Head of caudate nucleus (tissue), 42 donors: ENCODE results near the gene PCDHB14.
A peak's percentile ranks its signal among the peaks of the same experiment; 100 is the strongest.
"Not testable (repeated sequence)": the region's sequence is repeated elsewhere in the genome, so short reads cannot be mapped to it uniquely, and the experiment has no call there.

Experiments used
- DNase-seq, 42 donors: peaks; one replicate each; pipeline versions ENCODE4 v3.0.0 to v3.0.0-alpha.2; 2020 to 2021; ENCODE audit warnings: mixed read lengths in 7 of 42
- intact Hi-C: fragments of 100-400 bp; cut with DNase I; formaldehyde crosslinking; loops from one replicate; pipeline ENCODE4 v1.15.0; 2022

Gene PCDHB14

DNA sequence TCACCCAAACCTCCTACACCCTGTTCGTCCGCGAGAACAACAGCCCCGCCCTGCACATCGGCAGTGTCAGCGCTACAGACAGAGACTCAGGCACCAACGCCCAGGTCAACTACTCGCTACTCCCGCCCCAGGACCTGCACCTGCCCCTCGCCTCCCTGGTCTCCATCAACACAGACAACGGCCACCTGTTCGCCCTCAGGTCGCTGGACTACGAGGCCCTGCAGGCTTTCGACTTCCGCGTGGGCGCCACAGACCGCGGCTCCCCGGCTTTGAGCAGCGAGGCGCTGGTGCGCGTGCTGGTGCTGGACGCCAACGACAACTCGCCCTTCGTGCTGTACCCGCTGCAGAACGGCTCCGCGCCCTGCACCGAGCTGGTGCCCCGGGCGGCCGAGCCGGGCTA is 22.0 kb upstream of the PCDHB14 start:
- intact Hi-C loops, DNase-seq: not testable (repeated sequence)

DNA sequence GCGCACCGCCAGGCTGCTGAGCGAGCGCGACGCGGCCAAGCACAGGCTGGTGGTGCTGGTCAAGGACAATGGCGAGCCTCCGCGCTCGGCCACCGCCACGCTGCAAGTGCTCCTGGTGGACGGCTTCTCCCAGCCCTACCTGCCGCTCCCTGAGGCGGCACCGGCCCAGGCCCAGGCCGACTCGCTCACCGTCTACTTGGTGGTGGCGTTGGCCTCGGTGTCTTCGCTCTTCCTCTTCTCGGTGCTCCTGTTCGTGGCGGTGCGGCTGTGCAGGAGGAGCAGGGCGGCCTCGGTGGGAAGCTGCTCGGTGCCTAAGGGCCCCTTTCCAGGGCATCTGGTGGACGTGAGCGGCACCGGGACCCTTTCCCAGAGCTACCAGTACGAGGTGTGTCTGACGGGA is 21.5 kb upstream of the PCDHB14 start:
- DNase-seq, intact Hi-C loops: not testable (repeated sequence)

DNA sequence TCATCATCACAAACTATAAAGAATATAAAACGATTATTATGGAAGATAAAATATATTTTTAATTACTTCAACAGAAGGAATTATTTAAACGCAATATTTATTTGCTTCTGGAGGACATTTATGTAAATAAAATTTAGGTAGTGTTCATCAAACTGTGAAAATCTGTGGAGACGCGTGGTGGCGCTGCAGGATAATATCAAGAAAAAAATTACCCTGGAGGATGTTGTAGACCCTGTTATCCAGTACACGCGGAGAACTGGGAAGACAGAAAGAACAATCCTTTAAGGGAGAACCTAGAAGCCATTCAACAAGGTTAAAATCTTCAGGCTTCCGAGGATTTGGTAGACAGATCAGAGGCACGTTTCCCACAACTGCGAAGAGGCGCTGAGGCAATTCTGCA is 14.7 kb upstream of the PCDHB14 start, which contains the start of gene PCDHB12:
PCDHB12 (plus strand) TSS at position 242 of the 400 bp plus-strand sequence. CDS start 189 bp downstream, outside the sequence.
- DNase-seq, result peak in 25 of 42 donors; percentile 7 to 62 (median 33)
- intact Hi-C loops, result no loop called here

DNA sequence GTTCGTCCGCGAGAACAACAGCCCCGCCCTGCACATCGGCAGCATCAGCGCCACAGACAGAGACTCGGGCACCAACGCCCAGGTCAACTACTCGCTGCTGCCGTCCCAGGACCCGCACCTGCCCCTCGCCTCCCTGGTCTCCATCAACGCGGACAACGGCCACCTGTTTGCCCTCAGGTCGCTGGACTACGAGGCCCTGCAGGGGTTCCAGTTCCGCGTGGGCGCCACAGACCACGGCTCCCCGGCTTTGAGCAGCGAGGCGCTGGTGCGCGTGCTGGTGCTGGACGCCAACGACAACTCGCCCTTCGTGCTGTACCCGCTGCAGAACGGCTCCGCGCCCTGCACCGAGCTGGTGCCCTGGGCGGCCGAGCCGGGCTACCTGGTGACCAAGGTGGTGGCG is 12.9 kb upstream of the PCDHB14 start:
- intact Hi-C loops, DNase-seq: not testable (repeated sequence)

DNA sequence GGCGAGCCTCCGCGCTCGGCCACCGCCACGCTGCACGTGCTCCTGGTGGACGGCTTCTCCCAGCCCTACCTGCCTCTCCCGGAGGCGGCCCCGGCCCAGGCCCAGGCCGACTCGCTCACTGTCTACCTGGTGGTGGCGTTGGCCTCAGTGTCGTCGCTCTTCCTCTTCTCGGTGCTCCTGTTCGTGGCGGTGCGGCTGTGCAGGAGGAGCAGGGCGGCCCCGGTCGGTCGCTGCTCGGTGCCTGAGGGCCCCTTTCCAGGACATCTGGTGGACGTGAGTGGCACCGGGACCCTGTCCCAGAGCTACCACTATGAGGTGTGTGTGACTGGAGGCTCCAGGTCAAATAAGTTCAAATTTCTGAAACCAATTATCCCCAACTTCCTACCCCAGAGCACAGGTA is 12.3 kb upstream of the PCDHB14 start:
- DNase-seq, intact Hi-C loops: not testable (repeated sequence)

DNA sequence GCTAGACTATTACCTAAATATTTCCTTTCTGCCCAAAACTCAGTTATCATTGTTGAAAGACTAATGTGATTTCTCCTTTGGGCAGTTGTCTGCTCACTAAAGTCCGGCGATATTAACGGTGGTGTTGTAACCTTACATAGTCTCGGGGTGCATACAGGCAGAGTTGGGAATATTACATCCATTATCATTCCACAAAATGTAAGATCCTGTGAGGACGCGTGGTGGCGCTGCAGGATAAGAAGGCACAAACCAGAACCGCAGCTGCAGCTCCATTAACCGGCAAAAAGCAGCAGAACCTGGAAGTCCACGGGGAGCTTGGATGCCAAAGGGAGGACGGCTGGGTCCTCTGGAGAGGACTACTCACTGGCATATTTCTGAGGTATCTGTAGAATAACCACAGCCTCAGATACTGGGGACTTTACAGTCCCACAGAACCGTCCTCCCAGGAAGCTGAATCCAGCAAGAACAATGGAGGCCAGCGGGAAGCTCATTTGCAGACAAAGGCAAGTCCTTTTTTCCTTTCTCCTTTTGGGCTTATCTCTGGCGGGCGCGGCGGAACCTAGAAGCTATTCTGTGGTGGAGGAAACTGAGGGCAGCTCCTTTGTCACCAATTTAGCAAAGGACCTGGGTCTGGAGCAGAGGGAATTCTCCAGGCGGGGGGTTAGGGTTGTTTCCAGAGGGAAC is 9.3 kb upstream of the PCDHB14 start, which contains the start of gene PCDHB13:
PCDHB13 (plus strand) TSS at position 264 of the 684 bp plus-strand sequence; CDS start at position 469, 205 bp downstream.
- intact Hi-C loops, result not testable (repeated sequence)

DNA sequence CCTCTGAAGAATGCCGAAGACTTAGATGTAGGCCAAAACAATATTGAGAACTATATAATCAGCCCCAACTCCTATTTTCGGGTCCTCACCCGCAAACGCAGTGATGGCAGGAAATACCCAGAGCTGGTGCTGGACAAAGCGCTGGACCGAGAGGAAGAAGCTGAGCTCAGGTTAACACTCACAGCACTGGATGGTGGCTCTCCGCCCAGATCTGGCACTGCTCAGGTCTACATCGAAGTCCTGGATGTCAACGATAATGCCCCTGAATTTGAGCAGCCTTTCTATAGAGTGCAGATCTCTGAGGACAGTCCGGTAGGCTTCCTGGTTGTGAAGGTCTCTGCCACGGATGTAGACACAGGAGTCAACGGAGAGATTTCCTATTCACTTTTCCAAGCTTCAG is 8.6 kb upstream of the PCDHB14 start:
- intact Hi-C loops, DNase-seq: not testable (repeated sequence)

More for the DNA sequence above, 9.3 kb upstream of the PCDHB14 start, which contains the start of gene PCDHB13:
- DNase-seq, result peak in 35 of 42 donors; percentile 8 to 77 (median 39)

DNA sequence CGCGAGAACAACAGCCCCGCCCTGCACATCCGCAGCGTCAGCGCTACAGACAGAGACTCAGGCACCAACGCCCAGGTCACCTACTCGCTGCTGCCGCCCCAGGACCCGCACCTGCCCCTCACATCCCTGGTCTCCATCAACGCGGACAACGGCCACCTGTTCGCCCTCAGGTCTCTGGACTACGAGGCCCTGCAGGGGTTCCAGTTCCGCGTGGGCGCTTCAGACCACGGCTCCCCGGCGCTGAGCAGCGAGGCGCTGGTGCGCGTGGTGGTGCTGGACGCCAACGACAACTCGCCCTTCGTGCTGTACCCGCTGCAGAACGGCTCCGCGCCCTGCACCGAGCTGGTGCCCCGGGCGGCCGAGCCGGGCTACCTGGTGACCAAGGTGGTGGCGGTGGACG is 7.6 kb upstream of the PCDHB14 start:
- intact Hi-C loops, DNase-seq: not testable (repeated sequence)

DNA sequence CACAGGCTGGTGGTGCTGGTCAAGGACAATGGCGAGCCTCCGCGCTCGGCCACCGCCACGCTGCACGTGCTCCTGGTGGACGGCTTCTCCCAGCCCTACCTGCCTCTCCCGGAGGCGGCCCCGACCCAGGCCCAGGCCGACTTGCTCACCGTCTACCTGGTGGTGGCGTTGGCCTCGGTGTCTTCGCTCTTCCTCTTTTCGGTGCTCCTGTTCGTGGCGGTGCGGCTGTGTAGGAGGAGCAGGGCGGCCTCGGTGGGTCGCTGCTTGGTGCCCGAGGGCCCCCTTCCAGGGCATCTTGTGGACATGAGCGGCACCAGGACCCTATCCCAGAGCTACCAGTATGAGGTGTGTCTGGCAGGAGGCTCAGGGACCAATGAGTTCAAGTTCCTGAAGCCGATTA is 7.1 kb upstream of the PCDHB14 start:
- intact Hi-C loops, DNase-seq: not testable (repeated sequence)

DNA sequence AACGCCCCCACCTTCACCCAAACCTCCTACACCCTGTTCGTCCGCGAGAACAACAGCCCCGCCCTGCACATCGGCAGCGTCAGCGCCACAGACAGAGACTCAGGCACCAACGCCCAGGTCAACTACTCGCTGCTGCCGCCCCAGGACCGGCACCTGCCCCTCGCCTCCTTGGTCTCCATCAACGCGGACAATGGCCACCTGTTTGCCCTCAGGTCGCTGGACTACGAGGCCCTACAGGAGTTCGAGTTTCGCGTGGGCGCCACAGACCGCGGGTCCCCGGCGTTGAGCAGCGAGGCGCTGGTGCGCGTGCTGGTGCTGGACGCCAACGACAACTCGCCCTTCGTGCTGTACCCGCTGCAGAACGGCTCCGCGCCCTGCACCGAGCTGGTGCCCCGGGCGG is 1.7 kb downstream of the PCDHB14 start:
- intact Hi-C loops, result not testable (repeated sequence)

DNA sequence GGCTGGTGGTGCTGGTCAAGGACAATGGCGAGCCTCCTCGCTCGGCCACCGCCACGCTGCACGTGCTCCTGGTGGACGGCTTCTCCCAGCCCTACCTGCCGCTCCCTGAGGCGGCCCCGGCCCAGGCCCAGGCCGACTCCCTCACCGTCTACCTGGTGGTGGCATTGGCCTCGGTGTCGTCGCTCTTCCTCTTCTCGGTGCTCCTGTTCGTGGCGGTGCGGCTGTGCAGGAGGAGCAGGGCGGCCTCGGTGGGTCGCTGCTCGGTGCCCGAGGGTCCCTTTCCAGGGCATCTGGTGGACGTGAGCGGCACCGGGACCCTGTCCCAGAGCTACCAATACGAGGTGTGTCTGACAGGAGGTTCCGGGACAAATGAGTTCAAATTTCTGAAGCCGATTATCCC is 2.3 kb downstream of the PCDHB14 start:
- DNase-seq, intact Hi-C loops: not testable (repeated sequence)

More for the DNA sequence above, 1.7 kb downstream of the PCDHB14 start:
- not testable (repeated sequence) for DNase-seq

DNA sequence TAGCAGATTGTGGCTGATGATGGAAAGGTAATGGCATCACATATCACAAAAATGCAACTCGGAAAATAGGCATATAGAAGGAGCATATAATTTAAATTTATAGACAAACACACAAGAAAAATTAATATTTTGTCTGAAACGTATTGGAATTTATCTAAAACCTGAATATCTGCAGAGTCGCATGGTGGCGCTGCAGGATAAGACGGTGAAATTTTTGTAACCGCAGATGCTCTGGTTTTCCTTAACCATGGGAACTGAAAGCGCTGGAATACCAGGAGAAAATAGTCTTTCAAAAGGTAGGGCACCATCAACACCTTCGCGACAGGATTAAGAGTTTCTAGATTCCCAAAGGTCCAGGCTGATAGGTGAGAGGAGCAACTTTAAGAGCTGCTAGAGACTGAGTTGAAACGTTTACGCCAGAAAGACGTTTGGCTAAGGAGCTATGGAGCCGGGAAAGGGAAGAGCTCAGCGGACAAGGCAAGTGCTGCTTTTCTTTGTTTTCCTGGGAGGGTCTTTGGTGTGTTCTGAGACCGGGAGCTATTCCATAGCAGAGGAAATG is 11.0 kb downstream of the PCDHB14 start:
- intact Hi-C loops, result no loop called here
- DNase-seq, result no peak

DNA sequence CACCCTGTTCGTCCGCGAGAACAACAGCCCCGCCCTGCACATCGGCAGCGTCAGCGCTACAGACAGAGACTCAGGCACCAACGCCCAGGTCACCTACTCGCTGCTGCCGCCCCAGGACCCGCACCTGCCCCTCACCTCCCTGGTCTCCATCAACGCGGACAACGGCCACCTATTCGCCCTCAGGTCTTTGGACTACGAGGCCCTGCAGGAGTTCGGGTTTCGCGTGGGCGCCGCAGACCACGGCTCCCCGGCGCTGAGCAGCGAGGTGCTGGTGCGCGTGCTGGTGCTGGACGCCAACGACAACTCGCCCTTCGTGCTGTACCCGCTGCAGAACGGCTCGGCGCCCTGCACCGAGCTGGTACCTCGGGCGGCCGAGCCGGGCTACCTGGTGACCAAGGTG is 12.8 kb downstream of the PCDHB14 start:
- DNase-seq, result not testable (repeated sequence)

DNA sequence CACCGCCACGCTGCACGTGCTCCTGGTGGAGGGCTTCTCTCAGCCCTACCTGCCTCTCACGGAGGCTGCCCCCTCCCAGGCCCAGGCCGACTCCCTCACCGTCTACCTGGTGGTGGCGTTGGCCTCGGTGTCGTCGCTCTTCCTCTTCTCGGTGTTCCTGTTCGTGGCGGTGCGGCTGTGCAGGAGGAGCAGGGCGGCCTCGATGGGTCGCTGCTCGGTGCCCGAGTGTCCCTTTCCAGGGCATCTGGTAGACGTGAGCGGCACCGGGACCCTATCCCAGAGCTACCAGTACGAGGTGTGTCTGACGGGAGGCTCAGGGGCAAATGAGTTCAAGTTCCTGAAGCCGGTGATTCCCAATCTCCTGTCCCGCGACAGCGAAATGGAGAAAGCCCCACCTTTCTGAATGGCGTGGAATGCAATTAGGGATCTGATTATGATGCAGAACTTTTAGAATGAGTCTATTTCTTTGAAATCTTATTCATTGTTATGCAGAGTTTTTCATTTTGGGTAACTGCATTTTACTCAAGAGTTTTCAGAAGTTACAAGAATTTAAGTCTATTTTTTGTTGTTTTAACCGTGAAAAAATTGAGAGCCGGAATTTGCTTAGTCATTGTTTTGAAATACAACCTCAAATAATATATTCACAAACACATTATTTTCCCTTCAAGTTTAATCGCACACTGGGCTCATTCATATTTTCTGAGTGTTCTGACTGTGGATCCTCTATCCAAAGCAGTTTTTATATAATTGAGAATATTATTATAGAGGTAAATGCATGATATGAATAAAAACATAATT is 13.6 kb downstream of the PCDHB14 start:
- no peak for DNase-seq
- intact Hi-C loops, result no loop called here

More for the DNA sequence above, 12.8 kb downstream of the PCDHB14 start:
- intact Hi-C loops, result not testable (repeated sequence)

DNA sequence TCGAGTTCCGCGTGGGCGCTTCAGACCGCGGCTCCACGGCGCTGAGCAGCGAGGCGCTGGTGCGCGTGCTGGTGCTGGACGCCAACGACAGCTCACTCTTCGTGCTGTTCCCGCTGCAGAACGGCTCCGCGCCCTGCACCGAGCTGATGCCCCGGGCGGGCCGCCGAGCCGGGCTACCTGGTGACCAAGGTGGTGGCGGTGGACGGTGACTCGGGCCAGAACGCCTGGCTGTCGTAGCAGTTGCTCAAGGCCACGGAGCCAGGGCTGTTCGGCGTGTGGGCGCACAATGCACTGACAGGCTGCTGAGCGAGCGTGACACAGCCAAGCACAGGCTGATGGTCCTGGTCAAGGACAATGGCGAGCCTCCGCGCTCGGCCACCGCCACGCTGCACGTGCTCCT is 18.4 kb downstream of the PCDHB14 start:
- no peak for DNase-seq
- intact Hi-C loops, result no loop called here

DNA sequence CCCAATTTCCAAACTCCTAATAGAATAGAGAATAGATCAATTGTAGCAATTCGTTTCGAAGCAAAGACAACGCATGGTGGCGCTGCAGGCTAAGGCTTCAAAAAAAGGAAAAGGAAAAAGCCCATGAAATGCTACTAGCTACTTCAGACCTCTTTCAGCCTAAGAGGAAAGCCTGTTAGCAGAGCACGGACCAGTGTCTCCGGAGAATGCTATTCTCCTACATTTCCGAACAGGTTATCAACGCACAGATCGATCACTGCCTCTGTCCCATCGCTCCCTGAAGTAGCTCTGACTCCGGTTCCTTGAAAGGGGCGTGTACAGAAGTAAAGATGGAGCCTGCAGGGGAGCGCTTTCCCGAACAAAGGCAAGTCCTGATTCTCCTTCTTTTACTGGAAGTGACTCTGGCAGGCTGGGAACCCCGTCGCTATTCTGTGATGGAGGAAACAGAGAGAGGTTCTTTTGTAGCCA is 22.1 kb downstream of the PCDHB14 start, which contains the start of gene PCDHB15:
PCDHB15 (plus strand) TSS at position 146 of the 468 bp plus-strand sequence; CDS start at position 330, 184 bp downstream.
- intact Hi-C loops, result no loop called here
- peak in 38 of 42 donors; percentile 10 to 83 (median 49) for DNase-seq

DNA sequence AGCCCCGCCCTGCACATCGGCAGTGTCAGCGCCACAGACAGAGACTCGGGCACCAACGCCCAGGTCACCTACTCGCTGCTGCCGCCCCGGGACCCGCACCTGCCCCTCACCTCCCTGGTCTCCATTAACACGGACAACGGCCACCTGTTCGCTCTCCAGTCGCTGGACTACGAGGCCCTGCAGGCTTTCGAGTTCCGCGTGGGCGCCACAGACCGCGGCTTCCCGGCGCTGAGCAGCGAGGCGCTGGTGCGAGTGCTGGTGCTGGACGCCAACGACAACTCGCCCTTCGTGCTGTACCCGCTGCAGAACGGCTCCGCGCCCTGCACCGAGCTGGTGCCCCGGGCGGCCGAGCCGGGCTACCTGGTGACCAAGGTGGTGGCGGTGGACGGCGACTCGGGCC is 23.8 kb downstream of the PCDHB14 start:
- intact Hi-C loops, DNase-seq: not testable (repeated sequence)

DNA sequence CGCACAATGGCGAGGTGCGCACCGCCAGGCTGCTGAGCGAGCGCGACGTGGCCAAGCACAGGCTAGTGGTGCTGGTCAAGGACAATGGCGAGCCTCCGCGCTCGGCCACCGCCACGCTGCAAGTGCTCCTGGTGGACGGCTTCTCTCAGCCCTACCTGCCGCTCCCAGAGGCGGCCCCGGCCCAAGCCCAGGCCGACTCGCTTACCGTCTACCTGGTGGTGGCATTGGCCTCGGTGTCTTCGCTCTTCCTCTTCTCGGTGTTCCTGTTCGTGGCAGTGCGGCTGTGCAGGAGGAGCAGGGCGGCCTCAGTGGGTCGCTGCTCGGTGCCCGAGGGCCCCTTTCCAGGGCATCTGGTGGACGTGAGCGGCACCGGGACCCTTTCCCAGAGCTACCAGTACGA is 24.3 kb downstream of the PCDHB14 start:
- DNase-seq, intact Hi-C loops: not testable (repeated sequence)

DNA sequence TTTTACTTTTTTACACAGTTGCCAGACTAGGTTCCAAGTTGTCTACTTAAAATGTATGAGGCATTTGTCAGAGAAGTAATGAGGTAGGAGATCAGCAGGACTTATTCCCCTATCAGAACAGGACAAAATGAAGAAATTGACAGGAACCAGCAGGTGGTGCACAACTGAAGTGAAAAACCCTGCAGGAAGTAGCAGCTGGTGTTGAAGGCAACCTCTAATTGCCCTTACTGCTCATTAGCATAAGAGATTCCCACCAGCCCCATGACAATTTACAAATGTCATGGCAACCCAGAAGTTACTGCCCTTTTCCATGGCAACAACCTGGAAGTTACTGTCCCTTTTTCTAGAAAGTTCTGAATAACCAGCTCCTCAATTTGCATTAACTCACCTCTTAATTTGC is 27.4 kb downstream of the PCDHB14 start:
- DNase-seq, result no peak
- intact Hi-C loops, result no loop called here
